OCI-LY3 (cell line): Measurements from ENCODE around the gene FYB2.

Experiments used
- H2AFZ ChIP-seq: fragments of 200-600, 300-600 bp; shearing (Covaris generic); 2 replicates; pipeline ENCODE4 v1.6.0; 2014; ENCODE audit warnings: antibody characterized with exemption, low read depth, low read length
- H3K27ac ChIP-seq: fragments of 200-600, 300-600 bp; sonication (generic); 2 replicates; pipeline ENCODE4 v1.5.1; 2014; ENCODE audit warnings: mild to moderate bottlenecking, low read length, moderate library complexity, mixed read lengths
- H3K27me3 ChIP-seq: fragments of 200-600, 300-600 bp; sonication (generic); 2 replicates; pipeline ENCODE4 v1.6.1; 2014; ENCODE audit warnings: low read depth, low read length, mixed read lengths
- H3K36me3 ChIP-seq: fragments of 200-600, 300-600 bp; sonication (generic); replicated peaks from 2 replicates; pipeline ENCODE3; 2014; ENCODE audit warnings: low read depth, low read length, mixed read lengths
- H3K4me1 ChIP-seq: fragments of 300-600, 200-600 bp; sonication (generic); 2 replicates; pipeline ENCODE4 v1.6.1; 2014; ENCODE audit warnings: low read length, mixed read lengths
- H3K4me2 ChIP-seq: fragments of 200-600, 300-600 bp; sonication (generic); 2 replicates; pipeline ENCODE4 v1.6.1; 2014; ENCODE audit warnings: low read length, mixed read lengths
- H3K4me3 ChIP-seq: fragments of 300-600, 200-600 bp; sonication (generic); 2 replicates; pipeline ENCODE4 v1.5.1; 2014; ENCODE audit warnings: antibody characterized with exemption, mild to moderate bottlenecking, low read length, moderate library complexity
- H3K79me2 ChIP-seq: fragments of 300-600, 200-600 bp; shearing (Covaris generic); 2 replicates; pipeline ENCODE4 v1.6.1; 2014; ENCODE audit warnings: mild to moderate bottlenecking, low read length, mixed read lengths
- H3K9ac ChIP-seq: fragments of 300-600, 200-600 bp; shearing (Covaris generic); 2 replicates; pipeline ENCODE4 v1.6.0; 2014; ENCODE audit warnings: mild to moderate bottlenecking, low read length, moderate library complexity
- H3K9me3 ChIP-seq: fragments of 200-600, 300-600 bp; shearing (Covaris generic); 2 replicates; pipeline ENCODE4 v1.6.1; 2014; ENCODE audit warnings: low read length, mixed read lengths; ENCODE audit not compliant: insufficient read depth
- H4K20me1 ChIP-seq: fragments of 200-600, 300-600 bp; sonication (generic); 2 replicates; pipeline ENCODE4 v1.6.1; 2016; ENCODE audit warnings: low read length, mixed read lengths; ENCODE audit not compliant: insufficient read depth
- EZH2phosphoT487 ChIP-seq: fragments of 200-600 bp; shearing (Covaris generic); IDR thresholded peaks from 2 replicates; pipeline ENCODE4 v1.6.1; 2018; ENCODE audit warnings: antibody characterized with exemption, mixed run types, low read depth
- TF ChIP-seq, protein P1 (sequence below): fragments of 200-600, 300-600 bp; sonication (generic); IDR thresholded peaks from 2 replicates; pipeline ENCODE4 v1.5.1; 2014; ENCODE audit warnings: antibody characterized with exemption, low read length, low read depth

Gene FYB2

GRCh38 chr1:56856186-56856585, 37.0 kb upstream of the FYB2 start:
- Histone ChIP-seq H3K79me2 (no peaks in the 10 kb centered on the region), H3K4me3 (no peak overlapping the region), H3K4me1 (no peaks in the 10 kb centered on the region), H4K20me1 (no peaks in the 10 kb centered on the region), H3K4me2 (no peak overlapping the region), H2AFZ (no peak overlapping the region), H3K27me3 (no peaks in the 10 kb centered on the region), H3K27ac (no peak overlapping the region), H3K36me3 (no peaks in the 10 kb centered on the region), H3K9me3 (no peaks in the 10 kb centered on the region), H3K9ac (no peak overlapping the region)
- TF ChIP-seq, protein P1, sequence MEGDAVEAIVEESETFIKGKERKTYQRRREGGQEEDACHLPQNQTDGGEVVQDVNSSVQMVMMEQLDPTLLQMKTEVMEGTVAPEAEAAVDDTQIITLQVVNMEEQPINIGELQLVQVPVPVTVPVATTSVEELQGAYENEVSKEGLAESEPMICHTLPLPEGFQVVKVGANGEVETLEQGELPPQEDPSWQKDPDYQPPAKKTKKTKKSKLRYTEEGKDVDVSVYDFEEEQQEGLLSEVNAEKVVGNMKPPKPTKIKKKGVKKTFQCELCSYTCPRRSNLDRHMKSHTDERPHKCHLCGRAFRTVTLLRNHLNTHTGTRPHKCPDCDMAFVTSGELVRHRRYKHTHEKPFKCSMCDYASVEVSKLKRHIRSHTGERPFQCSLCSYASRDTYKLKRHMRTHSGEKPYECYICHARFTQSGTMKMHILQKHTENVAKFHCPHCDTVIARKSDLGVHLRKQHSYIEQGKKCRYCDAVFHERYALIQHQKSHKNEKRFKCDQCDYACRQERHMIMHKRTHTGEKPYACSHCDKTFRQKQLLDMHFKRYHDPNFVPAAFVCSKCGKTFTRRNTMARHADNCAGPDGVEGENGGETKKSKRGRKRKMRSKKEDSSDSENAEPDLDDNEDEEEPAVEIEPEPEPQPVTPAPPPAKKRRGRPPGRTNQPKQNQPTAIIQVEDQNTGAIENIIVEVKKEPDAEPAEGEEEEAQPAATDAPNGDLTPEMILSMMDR, result no peak
- TF ChIP-seq EZH2phosphoT487, result no peak

DNA sequence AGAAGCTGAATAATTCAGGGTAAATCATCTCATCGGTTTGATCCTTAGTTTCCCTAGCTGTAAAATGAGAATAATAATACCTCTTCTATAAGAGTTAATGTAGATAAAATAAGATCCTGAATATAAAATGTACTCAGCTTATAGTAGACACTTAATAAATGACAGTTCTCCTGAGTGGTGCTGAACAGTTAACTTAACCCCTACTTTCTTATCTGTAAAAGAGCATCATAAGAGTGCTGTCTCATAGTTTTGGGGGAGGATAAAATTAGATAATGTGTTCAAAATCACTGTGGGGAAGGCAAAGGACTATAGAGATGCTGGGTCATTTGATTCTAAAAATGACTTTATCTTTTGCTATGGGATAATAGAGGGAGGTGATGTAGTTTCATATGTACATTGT, 36.0 kb upstream of the FYB2 start:
- Histone ChIP-seq H3K4me1 (no peaks in the 10 kb centered on the region), H3K36me3 (no peaks in the 10 kb centered on the region), H3K27me3 (no peaks in the 10 kb centered on the region), H3K4me2 (no peak overlapping the region), H4K20me1 (no peaks in the 10 kb centered on the region), H3K9ac (no peak overlapping the region), H3K79me2 (no peaks in the 10 kb centered on the region), H2AFZ (no peak overlapping the region), H3K9me3 (no peaks in the 10 kb centered on the region), H3K4me3 (no peak overlapping the region), H3K27ac (no peak overlapping the region)
- TF ChIP-seq, protein P1, result no peak
- no peak for TF ChIP-seq EZH2phosphoT487

GRCh38 chr1:56854521-56855099, 35.4 kb upstream of the FYB2 start, which contains the start of gene C8A:
C8A (plus strand) TSS chr1:56854797; CDS start chr1:56854902, 105 bp downstream.
- Histone ChIP-seq H3K36me3 (no peaks in the 10 kb centered on the region), H3K27ac (no peak within 1 kb of the TSS)

GRCh38 chr1:56852476-56852875, 33.3 kb upstream of the FYB2 start:
- Histone ChIP-seq H3K36me3 (no peaks in the 10 kb centered on the region), H3K9me3 (no peaks in the 10 kb centered on the region), H3K27me3 (no peaks in the 10 kb centered on the region), H3K4me3 (no peak overlapping the region), H3K4me1 (no peaks in the 10 kb centered on the region), H3K4me2 (no peak overlapping the region), H2AFZ (no peak overlapping the region), H4K20me1 (no peaks in the 10 kb centered on the region), H3K79me2 (no peaks in the 10 kb centered on the region), H3K27ac (no peak overlapping the region), H3K9ac (no peak overlapping the region)
- TF ChIP-seq, protein P1, result no peak
- TF ChIP-seq EZH2phosphoT487, result no peak

More at GRCh38 chr1:56854521-56855099, 35.4 kb upstream of the FYB2 start, which contains the start of gene C8A:
- H3K79me2 ChIP-seq, result no peaks in the 10 kb centered on the region
- no peak within 1 kb of the TSS for H3K9ac ChIP-seq
- H3K4me2 ChIP-seq, result no peak within 1 kb of the TSS
- H3K4me3 ChIP-seq, result no peak within 1 kb of the TSS
- no peaks in the 10 kb centered on the region for H3K4me1 ChIP-seq
- no peaks in the 10 kb centered on the region for H3K27me3 ChIP-seq
- H3K9me3 ChIP-seq, result no peaks in the 10 kb centered on the region
- no peak for TF ChIP-seq EZH2phosphoT487
- TF ChIP-seq, protein P1, result no peak
- H2AFZ ChIP-seq, result no peak within 1 kb of the TSS
- H4K20me1 ChIP-seq, result no peaks in the 10 kb centered on the region
